ENCODE data around the gene SELPLG. TPM values are rescaled to one million over a fixed set of nuclear protein-coding genes. Genes with fewer than 3 reads are reported as not detected.

SELPLG gene
- total and polyA plus RNA-seq, 8 donors: 3.0 to 61.0 (median 4.2) TPM

- Histone ChIP-seq H3K27ac (no peak overlapping the region), H3K9me3 (no peaks in the 10 kb centered on the region), H3K27me3 (no peaks in the 10 kb centered on the region), H3K36me3 (peaks cover 0 to 37% of the 10 kb centered on the region in 2 donors), H3K4me1 (peaks cover 0 to 14% of the 10 kb centered on the region in 2 donors), H3K4me3 (no peak overlapping the region)
- ATAC-seq (no peak), DNase-seq (no peak)
- no peak for TF ChIP-seq CTCF (IDR thresholded peaks at IDR 0.05)
- intact Hi-C loops (cut with DNase I): no loop called here
Measured at GRCh38 chr12:108677381-108677780, 43.7 kb upstream of the SELPLG start.

GRCh38 chr12:108676707-108677106, 43.0 kb upstream of the SELPLG start:
- no peaks in the 10 kb centered on the region for H3K9me3 ChIP-seq
- peaks cover 0 to 14% of the 10 kb centered on the region in 2 donors for H3K4me1 ChIP-seq
- no peak for DNase-seq
- no peaks in the 10 kb centered on the region for H3K27me3 ChIP-seq
- H3K4me3 ChIP-seq: no peak overlapping the region
- intact Hi-C loops (cut with DNase I): no loop called here
- no peak for TF ChIP-seq CTCF (IDR thresholded peaks at IDR 0.05)
- no peak overlapping the region for H3K27ac ChIP-seq
- ATAC-seq: no peak
- peaks cover 0 to 38% of the 10 kb centered on the region in 2 donors for H3K36me3 ChIP-seq

- ATAC-seq: no peak
- intact Hi-C loops (cut with DNase I): no loop called here
- no peak overlapping the region for H3K27ac ChIP-seq
- H3K4me3 ChIP-seq: no peak overlapping the region
- DNase-seq: no peak
- no peaks in the 10 kb centered on the region for H3K9me3 ChIP-seq
- H3K36me3 ChIP-seq: peaks cover 0 to 38% of the 10 kb centered on the region in 2 donors
- no peaks in the 10 kb centered on the region for H3K27me3 ChIP-seq
- peaks cover 0 to 8% of the 10 kb centered on the region in 2 donors for H3K4me1 ChIP-seq
- no peak for TF ChIP-seq CTCF (IDR thresholded peaks at IDR 0.05)
Measured at GRCh38 chr12:108675792-108676191, 42.1 kb upstream of the SELPLG start.

- ATAC-seq (no peak), DNase-seq (no peak)
- intact Hi-C loops (cut with DNase I): no loop called here
- Histone ChIP-seq H3K36me3 (peaks cover 0 to 26% of the 10 kb centered on the region in 2 donors), H3K4me1 (peaks cover 6 to 27% of the 10 kb centered on the region in 2 donors), H3K9me3 (no peaks in the 10 kb centered on the region), H3K4me3 (no peak overlapping the region), H3K27me3 (no peaks in the 10 kb centered on the region), H3K27ac (no peak overlapping the region)
- TF ChIP-seq CTCF (IDR thresholded peaks at IDR 0.05): no peak
Measured at GRCh38 chr12:108672054-108672453, 38.4 kb upstream of the SELPLG start.

- no peak for TF ChIP-seq CTCF (IDR thresholded peaks at IDR 0.05)
- no peaks in the 10 kb centered on the region for H3K27me3 ChIP-seq
- H3K4me3 ChIP-seq: no peak overlapping the region
- peaks cover 0 to 21% of the 10 kb centered on the region in 2 donors for H3K36me3 ChIP-seq
- H3K9me3 ChIP-seq: no peaks in the 10 kb centered on the region
- H3K4me1 ChIP-seq: peaks cover 15 to 37% of the 10 kb centered on the region in 2 donors
- intact Hi-C loops (cut with DNase I): no loop called here
- ATAC-seq: no peak
- no peak for DNase-seq
- H3K27ac ChIP-seq: no peak overlapping the region
Measured at GRCh38 chr12:108671110-108671509, 37.4 kb upstream of the SELPLG start.
